A549 treated with DMSO at 1 μM for 4 hours (cell line): ENCODE data around the gene ANO2. TPM values are rescaled to one million over a fixed set of nuclear protein-coding genes. Genes with fewer than 3 reads are reported as not detected.

Source experiments
- total RNA-seq: library from RNA; stranded (reverse); fragments of 200-300 nt; extraction: Qiagen RNA extraction; gene quantifications from 5 replicates; pipeline ENCODE4 v1.2.3, GENCODE V29; 2022; ENCODE audit warnings: low read depth

ANO2 gene
- total RNA-seq, result 0.11 TPM in 1 of 5 replicates, not detected in the others

GRCh38 chr12:5945071-5946008 lies at the start of gene ANO2:
TSS of gene ANO2 (minus strand) at chr12:5945259. CDS start at chr12:5945217, 42 bp downstream.

Other genes starting within 250 kb of the ANO2 start
- gene VWF, start 179.4 kb upstream of the ANO2 start, total RNA-seq, result 0.14 to 0.46 TPM (median 0.26 TPM) in 5 replicates